MV-4-11 (cell line): Measurements from ENCODE around the gene SLC10A3.

Source experiments
- DNase-seq: peaks from one replicate; lab custom pipeline; 2025; lab: John Stamatoyannopoulos, UW

The SLC10A3 gene

DNA sequence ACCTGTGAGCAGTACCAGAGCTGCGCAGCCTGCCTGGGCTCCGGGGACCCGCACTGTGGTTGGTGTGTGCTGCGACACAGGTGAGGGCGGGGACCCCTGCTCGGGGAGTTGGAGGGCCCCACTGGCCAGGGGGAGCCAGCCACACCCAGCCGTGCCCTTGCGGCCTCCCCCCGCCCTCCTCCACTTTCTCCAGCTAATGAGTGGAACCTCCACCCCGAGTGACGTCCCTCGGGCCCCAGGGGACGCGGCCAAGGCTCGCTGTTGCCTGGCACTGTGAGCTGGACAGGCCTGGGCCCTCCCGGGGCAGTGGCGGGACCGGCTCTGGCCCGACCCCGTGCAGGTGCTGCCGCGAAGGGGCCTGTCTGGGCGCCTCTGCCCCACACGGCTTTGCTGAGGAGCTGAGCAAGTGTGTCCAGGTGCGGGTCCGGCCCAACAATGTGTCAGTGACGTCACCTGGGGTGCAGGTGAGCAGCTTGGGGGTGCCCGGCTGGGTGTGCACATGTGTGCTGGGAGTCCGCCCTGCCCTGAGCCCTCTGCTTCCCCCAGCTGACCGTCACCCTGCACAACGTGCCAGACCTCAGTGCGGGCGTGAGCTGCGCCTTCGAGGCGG, 26.7 kb downstream of the SLC10A3 start:
- no peak for DNase-seq

DNA sequence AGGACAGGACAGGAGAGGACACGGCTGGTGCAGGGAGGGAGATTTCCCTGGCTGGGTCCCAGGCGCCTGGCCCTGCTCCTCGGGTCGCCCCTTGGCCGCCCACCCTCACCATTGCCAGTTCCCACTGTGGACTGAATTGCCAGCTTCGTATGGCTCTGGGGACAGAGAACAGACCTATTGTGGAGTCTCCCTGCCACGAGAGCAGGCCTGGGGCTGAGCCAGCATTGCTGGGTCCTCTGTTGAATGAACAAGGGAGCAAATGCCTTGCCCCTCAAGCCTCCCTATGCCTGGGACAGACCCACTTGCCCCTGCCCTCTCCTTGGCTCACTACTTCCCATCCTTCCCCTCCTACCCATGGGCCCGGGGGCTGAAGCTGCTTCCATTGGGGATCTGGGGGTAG, 28.0 kb downstream of the SLC10A3 start:
- DNase-seq: no peak

DNA sequence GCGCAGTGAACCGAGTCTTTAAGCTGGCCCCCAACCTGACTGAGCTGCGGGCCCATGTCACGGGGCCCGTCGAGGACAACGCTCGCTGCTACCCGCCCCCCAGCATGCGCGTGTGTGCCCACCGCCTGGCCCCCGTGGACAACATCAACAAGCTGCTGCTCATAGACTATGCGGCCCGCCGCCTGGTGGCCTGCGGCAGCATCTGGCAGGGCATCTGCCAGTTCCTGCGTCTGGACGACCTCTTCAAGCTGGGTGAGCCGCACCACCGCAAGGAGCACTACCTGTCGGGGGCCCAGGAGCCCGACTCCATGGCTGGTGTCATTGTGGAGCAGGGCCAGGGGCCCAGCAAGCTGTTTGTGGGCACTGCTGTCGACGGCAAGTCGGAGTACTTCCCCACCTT, 30.1 kb downstream of the SLC10A3 start:
- no peak for DNase-seq

DNA sequence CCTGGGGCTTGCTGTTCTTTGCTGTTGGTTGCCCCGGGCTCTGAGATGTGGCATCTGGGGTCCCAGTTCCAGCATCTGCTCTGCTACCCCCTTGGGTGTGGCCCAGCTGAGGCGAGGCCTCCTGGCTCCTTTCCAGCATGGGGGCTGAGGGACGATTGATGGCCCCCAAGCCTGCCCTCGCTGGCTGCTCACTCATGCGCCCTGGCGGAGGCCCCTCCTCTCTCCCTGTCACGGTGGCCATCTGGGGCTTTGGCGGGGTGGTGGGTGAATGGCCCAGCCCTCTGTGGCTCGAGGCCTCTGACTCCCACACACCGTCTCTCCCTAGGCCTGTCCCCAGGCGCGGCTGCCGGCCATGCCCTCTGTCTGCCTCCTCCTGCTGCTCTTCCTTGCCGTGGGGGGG, 30.6 kb downstream of the SLC10A3 start:
- DNase-seq: no peak

DNA sequence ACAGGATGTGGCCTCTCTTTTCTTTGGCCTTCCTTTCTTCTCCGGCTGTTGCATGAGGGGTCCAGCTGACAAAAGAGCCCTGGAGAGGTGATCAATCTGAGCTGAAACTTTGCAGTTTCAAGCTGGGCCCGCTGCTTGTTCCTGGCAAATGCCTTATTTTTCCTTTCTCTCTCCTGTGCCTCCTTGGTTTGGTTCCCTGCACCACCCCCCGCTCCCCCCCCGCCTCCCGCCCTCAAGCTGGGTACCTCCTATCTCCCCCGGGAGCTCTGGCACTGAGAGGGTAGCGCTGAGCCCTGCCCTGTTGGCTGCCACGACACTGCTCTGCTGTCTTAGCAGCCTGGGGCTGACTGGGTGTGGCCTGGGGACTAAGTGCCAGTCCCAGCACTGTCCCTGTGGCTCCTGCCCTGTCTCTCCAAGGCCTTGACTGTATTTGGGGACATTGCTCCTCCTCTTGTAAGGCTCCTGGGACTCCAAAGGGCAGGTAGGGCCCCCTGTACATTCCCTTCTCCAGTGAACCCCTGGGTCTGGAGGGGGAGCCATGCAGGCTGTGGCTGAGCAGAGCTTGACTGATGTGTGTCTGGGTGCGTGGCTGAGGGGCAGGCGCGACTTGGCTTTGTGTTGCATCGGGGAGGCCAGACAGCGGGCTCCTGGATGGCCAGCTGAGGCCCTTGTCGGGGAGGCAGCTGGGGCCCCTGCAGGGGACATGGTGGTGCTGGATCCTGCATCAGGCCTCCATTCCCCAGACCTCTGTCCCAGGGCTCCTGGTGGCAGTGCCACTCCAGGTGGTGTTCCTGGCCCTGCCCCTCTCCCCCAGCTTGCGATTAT, 31.3 kb downstream of the SLC10A3 start:
- DNase-seq: no peak

DNA sequence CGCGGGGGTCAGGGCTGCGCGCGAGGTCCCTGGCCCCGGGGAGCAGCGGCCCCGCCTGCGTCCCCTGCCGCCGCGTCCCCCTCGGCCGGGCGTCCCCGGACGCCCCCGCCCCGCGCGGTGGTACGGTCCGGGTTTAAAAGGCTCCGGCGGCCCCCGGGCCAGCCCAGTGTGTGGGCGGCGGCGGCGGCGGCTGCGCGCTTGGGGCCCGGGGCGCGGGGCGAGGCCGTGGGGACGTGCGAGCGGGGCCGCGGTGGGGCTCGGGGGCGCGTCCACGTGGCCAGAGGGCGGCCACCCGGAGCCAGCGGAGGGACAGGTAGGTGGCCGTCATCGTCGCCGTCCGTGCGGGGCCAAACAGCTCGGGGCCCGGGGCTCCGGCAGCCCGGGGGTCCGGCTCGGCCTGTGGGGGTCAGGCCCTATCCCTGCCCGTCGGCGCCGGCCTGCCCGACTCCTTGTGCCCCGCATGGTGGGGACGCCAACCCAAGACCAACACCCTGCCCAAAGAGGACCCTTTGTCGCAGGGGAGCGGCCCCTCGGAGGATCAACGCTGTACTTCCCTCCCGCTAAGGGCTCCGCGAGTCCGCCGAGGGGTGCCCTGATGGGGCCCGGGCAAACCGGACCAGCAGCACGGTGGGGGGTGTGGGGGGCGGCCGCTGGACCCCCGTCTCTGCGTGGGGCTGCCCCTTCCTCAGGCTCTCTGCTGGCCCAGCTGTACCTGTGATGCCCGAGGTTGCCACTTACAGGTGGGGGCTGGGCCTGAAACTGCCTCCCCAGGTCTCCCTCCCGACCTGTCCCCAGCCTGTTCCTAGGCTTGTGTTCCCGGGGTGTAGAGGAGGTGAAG, 32.1 kb downstream of the SLC10A3 start, which contains the start of gene PLXNA3:
Gene PLXNA3, plus strand, starts transcription at position 166 of the 838 bp plus-strand sequence. CDS start 1,903 bp downstream, outside the sequence.
- no peak for DNase-seq

DNA sequence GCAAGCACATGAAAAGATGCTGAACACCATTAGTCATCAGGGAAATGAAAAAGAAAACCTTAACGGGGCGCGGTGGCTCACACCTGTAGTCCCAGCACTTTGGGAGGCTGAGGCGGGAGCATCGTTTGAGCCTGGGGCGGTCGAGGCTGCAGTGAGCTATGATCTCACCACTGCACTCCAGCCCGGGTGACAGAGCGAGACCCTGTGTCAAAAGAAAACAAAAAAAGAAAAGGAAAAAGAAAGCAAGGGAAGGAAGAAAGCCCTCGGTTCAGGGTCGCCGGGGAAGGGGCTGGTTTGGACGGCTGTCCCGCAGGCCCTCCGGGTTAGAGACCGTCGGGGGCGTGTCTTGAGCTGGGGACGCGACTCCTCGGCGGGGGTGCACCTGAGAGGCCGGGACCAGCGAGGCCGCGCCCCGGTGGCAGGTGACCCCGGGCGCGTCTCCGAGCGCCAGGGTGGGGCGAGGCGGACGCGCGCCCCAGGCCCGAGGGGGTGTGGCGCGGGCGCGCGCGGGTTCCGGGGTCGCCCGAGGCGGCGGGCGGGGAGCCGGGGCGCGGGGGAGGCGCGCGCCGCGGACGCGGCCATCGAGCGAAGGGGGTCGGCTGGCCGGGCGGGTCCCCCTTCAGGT, 32.8 kb downstream of the SLC10A3 start:
- no peak for DNase-seq

DNA sequence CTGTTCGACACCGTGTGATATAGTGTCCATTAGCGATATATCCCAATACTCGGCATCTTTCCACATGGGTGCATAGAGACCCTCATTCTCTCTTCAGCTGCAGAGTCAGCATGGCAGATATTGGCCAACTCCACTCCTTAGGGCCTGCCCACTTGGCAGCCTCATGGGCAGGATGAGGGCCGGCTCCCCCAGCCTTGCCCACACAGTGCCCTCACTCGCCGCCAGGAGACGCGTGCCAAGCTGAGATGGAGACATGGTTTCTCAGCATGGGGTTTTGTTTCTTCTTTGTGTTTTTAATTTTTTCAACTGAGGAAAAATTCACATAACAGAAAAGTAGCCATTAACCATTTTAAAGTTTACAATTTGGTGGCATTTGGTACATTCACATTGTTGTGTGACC, 37.6 kb downstream of the SLC10A3 start:
- no peak for DNase-seq

DNA sequence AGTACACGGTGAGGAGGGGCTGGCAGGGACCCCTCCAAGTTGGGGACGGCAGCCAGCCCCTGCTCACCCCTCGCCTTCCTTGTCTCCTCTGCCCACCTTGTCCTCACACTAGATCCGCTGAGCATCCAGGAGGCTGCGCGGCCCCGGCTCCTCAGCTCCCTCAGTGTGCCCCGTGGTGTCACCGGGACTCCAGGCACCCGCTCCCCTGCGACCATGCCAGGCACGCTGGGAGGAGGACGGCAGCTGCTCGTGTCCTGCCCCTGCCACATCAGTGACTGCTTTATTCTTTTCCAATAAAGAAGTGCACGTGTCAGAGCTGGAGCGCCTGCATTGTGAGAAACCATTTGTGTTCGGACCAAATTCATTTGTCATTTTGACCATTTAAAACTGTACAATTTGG, 40.1 kb downstream of the SLC10A3 start:
- DNase-seq: no peak

DNA sequence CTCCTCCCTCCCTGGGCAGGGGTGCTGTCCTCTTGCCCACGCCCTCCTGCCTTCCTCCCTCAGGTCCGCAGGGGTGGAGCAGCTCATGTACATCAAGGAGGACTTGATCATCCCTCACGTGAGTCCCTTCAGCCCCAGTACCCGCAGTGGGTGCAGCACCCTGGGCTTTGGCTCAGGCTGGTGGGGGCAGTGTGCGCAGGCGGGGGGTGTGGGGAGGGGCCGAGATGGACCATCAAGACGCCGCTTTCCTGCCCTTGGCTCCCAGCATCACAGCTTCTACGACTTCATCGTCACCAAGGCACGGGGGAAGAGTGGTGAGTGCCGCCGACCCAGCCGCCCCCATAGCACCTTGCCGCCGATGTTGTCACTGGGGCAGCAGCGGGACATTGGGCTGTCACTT, 40.8 kb downstream of the SLC10A3 start:
- no peak for DNase-seq

DNA sequence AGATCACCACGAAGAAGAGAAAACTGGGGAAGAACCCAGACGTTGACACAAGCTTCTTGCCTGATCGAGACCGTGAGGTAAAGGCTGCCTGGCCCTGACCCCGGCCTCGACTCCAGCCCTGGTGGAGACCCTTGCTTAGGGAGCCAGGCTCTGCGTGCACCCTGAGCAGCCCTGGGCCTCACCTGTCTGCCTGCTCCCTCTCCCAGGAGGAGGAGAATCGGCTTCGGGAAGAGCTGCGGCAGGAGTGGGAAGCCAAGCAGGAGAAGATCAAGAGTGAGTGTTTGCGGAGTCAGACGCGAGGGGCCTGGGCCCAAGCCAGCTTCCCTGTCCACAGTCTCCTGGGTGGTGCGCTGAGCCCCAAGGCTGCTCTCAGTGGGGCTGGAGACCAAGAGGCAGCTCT, 41.9 kb downstream of the SLC10A3 start:
- no peak for DNase-seq

DNA sequence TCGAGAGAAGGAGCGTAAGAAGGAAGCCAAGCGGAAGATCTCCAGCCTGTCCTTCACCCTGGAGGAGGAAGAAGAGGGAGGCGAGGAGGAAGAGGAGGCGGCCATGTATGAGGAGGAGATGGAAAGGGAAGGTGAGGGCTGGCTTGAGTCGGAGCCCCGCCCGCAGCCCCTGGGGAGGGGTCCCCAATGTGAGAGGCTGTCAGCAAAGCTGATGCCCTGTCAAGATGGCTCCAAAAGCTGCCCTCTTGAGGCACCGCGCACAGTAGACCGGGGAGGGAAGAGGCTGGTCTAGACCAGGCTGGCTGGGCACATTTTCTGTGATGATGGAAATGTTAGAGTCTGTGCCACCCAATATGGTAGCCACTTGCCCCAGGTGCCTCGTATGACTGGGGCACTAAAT, 44.0 kb downstream of the SLC10A3 start:
- no peak for DNase-seq

DNA sequence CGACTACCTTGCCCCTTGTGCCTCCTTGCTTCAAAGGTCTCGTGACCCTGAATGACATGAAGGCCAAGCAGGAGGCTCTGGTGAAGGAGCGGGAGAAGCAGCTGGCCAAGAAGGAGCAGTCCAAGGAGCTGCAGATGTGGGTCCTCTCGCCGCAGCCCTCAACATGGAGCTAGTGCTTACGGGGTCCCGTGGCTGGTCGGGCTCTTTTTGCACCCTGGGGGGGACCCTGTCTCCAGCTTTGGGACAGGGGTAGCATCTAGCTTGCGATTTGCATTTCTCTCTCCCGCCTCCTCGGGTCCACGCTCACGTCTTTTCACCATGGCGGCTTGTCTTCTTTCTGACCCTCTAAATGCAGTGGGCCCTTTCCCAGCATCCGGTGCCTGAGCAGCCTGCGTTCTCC, 44.7 kb downstream of the SLC10A3 start:
- no peak for DNase-seq

DNA sequence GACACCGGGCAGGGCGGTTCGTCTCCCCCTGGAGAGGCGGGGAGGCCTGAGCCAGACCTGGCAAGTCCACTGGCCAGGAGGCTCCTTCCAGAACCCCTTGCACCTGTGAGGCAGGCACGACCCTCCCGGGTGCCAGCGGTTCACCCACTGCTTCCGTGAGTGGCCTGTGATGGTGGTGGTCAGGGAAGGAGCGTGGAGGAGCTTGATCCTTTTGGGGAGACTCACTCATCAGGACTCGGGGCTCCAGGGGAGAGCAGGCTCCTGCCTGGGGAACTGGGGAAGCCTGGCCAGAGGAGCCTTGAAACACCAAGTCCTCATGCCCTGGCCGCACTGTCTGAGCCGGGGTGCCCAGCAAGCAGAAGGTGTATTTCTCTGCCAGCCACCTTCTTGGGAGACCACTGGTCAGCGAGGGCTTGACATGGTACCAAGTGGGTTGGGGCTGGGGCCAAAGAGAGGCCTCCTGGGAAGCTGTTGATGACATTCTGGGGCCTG, 45.6 kb downstream of the SLC10A3 start:
- no peak for DNase-seq

DNA sequence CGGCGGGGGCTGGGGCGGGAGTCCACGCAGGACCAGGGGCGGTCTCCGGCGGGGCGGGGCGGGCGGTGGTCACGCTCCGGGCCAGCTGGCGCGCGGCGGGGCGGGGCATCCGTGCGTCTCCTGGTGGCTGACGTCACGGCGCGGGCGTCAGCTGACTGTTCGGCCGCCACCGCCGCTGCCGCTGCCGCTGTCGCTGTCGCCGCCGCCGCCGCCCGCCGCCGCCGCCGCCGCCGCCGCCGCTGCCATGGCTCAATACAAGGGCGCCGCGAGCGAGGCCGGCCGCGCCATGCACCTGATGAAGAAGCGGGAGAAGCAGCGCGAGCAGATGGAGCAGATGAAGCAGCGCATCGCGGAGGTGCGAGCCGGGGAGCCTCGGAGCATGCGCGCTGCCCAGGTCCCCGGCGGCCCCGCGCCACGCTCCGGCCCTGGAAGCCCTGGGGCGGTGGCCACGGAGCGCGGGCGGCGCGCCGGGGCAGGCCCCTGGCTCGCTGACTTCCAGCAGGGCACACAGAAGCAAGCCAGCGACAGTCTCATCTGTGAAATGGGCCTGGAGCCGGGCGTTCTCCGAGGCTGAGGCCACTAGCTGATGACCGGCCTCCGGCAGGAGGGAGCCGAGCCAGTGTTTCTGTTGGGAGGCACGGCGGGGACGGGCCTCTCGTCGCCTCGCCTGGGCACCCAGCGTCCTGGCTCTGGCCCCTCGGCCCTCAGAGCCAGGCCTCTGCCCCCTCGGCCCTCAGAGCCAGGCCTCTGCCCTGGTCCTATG, 46.3 kb downstream of the SLC10A3 start, which contains the start of gene FAM50A:
Gene FAM50A, plus strand, starts transcription at position 150 of the 763 bp plus-strand sequence. Its CDS starts 95 bp downstream, at position 245.
- DNase-seq: peak; percentile 36

DNA sequence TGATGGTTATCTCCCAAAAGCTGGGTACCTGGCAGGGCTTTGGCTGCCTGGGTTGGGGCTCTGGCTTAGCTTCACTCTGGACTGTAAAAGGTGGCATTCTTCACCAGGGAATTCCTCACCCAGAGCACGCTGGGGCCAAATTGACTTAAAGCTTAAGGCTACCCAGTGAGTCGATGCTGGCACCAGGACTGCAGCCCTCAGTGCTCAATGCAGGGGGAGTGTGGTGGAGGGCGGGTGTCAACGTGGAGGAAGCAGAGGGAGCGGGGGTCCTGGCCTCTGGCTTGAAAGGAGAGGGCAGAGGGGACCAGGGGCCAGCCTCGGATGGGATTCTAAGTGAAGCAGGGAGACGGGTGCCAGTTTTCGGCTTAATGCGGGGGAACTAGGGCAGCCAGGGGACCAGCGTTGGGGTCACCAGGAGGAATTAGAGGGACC, 46.9 kb downstream of the SLC10A3 start:
- no peak for DNase-seq

DNA sequence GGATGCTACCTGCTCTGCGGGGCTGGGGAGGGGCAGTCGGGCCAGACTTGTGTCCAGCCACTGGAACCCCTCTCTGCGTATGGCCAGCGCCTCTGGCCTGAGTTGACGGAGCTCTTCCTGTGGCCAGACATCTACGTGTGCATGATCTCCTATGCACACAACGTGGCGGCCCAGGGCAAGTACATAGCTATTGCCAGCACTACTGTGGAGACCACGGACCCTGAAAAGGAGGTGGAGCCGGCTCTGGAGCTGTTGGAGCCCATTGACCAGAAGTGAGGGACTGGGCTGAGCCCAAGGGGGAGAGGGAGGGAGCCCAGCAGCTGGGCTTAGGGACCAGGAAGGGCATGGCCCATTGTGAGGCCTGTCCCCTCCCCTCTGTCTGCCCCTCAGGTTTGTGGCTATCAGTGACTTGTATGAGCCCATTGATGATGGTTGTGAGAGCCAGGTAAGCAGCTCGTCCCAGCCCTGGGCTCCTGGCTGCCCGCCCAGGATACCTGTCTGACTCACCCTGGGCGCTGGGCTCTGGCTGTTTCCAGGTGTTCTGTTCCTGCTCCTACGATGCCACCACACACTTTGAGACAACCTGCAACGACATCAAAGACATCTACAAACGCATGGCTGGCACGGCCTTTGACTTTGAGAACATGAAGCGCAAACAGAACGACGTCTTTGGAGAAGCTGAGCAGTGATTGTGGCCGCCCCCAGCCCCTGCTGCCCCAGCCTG, 48.3 kb downstream of the SLC10A3 start:
- no peak for DNase-seq

DNA sequence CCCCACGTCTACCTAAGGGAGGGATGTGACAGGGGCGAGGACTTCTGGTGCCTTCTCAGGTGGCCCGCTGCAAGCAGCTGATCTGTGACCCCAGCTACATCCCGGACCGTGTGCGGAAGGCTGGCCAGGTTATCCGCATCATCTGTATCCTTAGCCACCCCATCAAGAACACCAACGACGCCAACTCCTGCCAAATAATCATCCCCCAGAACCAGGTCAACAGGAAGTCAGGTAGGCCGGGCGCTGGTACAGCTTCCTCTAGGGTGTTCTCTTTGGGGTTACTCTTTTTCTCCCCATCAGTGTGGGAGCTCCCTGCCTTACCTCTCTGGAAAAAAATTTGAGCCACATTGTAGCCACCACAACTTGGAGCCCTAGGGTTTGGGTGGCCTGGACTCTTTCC, 48.9 kb downstream of the SLC10A3 start:
- DNase-seq: no peak

DNA sequence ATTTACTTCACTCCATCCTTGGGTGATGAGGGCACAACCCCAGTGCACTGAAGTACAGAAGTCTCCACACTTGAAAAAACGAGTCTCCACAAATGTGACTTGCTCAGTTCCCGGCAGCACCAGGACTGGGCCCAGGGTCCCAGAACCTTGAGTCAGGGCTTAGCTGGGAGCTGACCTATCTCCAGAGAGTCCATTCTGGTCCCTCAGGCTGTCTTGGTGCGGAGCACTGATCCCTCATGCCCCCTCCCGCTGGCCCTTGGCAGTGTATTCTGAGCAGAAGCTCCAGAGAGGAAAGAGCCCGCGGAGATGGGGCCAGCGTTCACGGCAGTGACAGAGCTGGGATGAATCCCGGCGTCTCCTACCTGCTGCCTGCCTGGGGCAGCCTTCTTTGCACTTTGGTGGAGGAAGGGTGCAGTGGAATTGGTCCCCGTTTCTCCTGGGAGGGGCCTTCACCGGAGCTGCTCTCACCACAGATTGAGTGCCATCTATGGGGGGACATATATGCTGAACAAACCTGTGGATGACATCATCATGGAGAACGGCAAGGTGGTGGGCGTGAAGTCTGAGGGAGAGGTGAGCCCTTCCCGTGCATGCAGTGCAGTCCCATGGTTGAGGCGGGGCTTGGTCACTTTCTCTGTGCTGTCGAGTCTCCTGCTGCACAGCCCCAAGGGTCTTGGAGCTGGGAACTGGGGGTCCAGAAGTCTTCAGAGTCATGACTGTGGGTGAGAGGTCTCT, 49.6 kb downstream of the SLC10A3 start:
- no peak for DNase-seq

DNA sequence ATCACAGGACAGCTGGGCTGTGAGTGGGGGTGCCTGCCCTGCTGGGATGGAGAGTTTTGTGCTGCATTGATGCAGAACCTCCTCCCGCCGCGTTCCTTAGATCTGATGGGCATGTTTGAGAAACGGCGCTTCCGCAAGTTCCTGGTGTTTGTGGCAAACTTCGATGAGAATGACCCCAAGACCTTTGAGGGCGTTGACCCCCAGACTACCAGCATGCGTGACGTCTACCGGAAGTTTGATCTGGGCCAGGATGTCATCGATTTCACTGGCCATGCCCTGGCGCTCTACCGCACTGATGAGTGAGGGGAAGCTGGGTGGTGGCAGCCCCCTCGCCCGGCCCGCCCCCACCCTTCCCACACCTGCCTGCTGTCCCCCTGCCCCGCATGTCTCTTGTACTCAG, 50.6 kb downstream of the SLC10A3 start:
- DNase-seq: no peak
